GM12873 (cell line): ENCODE measurements around the gene OR9A2.

ENCODE experiments used
- CTCF ChIP-seq: IDR thresholded peaks from 2 replicates; pipeline ENCODE4 v1.5.1; 2012; ENCODE audit warnings: low read depth, mild to moderate bottlenecking, moderate library complexity, low read length, control low read depth; ENCODE audit not compliant: insufficient read depth; ENCODE audit errors: missing control alignments

OR9A2 gene

DNA sequence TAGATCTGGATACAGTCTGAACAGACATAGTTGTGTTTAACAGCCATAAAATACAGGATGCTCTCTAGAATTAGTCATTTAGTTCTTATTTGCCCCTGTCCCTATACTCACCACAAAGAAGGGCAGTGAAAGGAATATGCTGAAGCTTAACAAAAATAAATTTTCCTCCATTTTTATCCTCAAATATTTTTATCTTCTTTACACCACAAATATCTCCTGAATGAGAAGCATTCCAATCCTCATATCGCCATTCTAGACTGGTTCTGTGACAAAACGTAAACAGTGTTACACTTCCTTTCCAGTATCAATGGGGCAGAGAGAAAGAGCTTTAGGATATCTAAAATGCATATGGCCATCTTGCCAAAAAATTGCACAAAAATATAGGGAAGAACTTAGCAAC is 1.6 kb downstream of the OR9A2 start:
- TF ChIP-seq CTCF = no peak

DNA sequence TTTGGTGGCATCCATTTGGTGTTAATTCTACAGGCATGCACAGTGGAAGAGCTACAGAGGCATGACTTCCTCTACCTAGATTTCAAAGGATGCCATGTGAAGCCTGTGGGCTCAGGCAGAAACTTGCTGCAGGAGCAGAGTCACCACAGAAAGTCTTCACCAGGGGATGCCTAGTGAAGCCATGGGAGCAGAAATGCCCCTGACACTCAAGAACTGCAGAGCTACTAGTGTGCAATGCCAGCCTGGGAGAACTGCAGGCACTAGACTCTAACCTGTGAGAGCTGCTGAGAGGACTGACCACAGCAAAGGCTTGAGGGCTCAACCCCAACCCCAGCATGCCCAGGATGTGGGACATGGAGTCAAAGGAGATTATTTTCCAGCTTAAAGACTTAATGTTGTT is 3.9 kb downstream of the OR9A2 start:
- TF ChIP-seq CTCF = no peak

- no peak for TF ChIP-seq CTCF
Measured at GRCh38 chr7:143018931-143019330, 8.0 kb downstream of the OR9A2 start.

DNA sequence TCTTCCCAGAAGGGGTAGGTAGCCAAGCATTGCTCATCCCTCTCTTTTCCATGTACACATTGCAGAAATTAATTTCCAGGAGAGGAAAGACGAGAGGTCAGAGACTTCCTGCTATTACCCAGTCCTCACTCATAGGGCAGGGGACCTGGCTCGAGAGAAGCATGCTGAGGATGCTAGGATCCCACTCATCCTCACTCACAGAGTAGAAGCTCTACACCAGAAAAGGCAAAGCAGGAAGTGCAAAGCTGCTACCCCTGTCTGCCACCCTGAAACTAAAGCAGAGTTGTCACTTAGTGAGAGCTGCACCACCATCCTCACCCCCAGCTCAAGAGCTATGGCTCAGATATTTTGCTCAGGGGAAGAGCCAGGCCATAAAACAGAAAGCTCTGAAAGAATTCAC is 9.9 kb downstream of the OR9A2 start:
- no peak for TF ChIP-seq CTCF

DNA sequence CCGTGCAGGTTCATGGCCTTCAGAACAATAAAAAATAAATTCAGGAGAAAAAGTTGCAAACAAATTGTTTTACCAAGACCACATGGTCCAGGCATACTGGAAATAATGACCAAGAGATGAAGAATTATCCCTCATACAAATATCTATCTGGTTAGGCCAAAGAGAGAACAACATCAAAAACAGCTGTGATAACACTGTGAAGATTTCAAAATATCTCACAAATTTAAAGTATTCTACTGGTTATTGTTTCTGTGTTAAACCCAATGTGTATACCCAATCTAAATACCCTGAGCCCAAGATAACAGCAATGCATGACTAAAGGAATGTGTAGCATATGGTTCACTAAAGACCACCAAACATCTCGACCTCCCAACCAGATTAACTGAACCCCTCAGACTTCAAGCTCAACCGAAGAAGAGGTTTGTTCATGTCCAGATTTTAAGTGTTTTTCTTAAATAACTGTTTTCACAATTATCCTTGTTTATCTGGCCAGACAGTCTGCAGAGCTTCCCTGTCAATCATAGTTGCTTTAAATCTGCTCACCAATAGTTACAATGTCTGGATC is 10.9 kb downstream of the OR9A2 start:
- no peak for TF ChIP-seq CTCF

- no peak for TF ChIP-seq CTCF
Measured at GRCh38 chr7:143015084-143015483, 11.8 kb downstream of the OR9A2 start.

DNA sequence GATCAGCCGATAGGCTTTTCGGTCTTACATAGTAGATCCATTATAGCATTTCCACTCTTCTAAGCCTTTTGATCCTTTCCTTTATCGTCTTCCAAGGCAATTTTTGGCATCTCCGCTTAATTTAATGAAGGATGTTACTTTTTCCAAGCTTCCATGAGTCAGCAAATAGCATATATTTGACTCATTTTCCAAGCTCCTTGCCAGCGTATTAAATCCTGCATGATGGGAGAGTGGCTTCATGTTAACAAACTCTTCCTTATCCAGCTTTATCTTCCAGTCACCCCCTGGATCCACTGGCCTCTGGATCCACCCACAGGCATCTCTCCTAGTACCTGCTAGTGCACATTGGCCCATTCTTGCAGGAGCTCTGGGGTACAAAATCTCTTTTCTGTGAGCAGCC is 13.0 kb downstream of the OR9A2 start:
- no peak for TF ChIP-seq CTCF
